ENCODE results near the gene ALDH1L1.

DNA sequence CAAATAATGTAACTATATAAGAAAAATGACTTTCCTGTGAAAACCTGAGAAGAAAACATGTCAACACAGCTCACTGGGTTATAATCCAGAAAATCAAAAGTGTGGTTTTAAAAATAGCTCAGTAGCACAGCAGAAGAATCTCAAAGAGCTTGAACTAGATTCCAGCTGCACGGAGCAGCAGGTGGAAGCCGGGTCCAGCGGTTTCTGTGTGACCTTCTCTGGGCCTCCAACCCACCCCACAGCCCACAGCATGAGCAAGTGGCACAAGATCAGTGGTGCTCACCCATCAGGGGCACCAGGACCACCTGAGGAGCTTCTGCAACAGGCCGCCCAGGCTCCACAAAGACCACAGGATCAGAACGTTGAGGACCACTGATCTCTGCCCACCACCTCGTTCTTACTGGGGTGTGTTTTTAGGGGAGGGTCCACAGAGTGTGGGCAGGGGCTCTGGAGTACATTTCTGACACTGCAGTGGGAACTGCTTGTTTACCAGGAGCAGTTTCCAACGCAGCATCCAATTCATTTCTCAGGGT, 119.7 kb downstream of the ALDH1L1 start:
- TF ChIP-seq, protein P1, sequence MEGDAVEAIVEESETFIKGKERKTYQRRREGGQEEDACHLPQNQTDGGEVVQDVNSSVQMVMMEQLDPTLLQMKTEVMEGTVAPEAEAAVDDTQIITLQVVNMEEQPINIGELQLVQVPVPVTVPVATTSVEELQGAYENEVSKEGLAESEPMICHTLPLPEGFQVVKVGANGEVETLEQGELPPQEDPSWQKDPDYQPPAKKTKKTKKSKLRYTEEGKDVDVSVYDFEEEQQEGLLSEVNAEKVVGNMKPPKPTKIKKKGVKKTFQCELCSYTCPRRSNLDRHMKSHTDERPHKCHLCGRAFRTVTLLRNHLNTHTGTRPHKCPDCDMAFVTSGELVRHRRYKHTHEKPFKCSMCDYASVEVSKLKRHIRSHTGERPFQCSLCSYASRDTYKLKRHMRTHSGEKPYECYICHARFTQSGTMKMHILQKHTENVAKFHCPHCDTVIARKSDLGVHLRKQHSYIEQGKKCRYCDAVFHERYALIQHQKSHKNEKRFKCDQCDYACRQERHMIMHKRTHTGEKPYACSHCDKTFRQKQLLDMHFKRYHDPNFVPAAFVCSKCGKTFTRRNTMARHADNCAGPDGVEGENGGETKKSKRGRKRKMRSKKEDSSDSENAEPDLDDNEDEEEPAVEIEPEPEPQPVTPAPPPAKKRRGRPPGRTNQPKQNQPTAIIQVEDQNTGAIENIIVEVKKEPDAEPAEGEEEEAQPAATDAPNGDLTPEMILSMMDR (IDR thresholded peaks at IDR 0.05; ENCODE audit: low read length), result no peak
- no peak for TF ChIP-seq EZH2phosphoT487 (IDR thresholded peaks at IDR 0.05; ENCODE audit: low read length)
